Panc1 (cell line): ENCODE measurements around the gene MAPK8IP2. TPM values are rescaled to one million over a fixed set of nuclear protein-coding genes. Genes with fewer than 3 reads are reported as not detected.
"Not testable (repeated sequence)": the region's sequence is repeated elsewhere in the genome, so short reads cannot be mapped to it uniquely, and the experiment has no call there.

ENCODE experiments used
- ATAC-seq: fragments of 200-7000 bp; cut with Tn5 transposase; 2 replicates; pipeline ENCODE4 v1.9.1; 2020; ENCODE audit warnings: mild to moderate bottlenecking, moderate library complexity
- BruUV-seq: library from RNA; stranded (reverse); fragments of 400-500 nt; replicated peaks from 2 replicates; lab custom pipeline; 2021; lab: Mats Ljungman, UMichigan
- CTCF ChIA-PET: fragments of 300-600 bp; sonication (Branson Sonifier 250); formaldehyde crosslinking; loops from one replicate; lab custom pipeline; 2022; ENCODE audit warnings: antibody characterized with exemption; lab: Charles Lee
- POLR2A ChIA-PET: fragments of 300-600 bp; sonication (Branson Sonifier 250); formaldehyde crosslinking; loops from one replicate; lab custom pipeline; 2022; ENCODE audit warnings: antibody characterized with exemption; lab: Charles Lee
- DNase-seq: peaks from one replicate; pipeline ENCODE4 v3.0.0-alpha.2; 2010; ENCODE audit warnings: low read depth, low spot score
- H3K27ac ChIP-seq: 2 replicates; pipeline ENCODE4 v1.5.1; 2011; ENCODE audit warnings: mild to moderate bottlenecking, low read length, inconsistent platforms
- H3K27me3 ChIP-seq: fragments of 200-500 bp; sonication (Bioruptor generic); 2 replicates; pipeline ENCODE4 v1.6.0; 2014; ENCODE audit warnings: low read length, inconsistent platforms; ENCODE audit not compliant: control insufficient read depth, insufficient read depth
- H3K36me3 ChIP-seq: fragments of 200-500 bp; sonication (Bioruptor generic); 2 replicates; pipeline ENCODE4 v1.5.1; 2014; ENCODE audit warnings: inconsistent platforms, mild to moderate bottlenecking, low read length, moderate library complexity; ENCODE audit not compliant: control insufficient read depth, insufficient read depth
- H3K4me1 ChIP-seq: 2 replicates; pipeline ENCODE4 v1.5.1; 2011; ENCODE audit warnings: inconsistent platforms, mild to moderate bottlenecking, low read length, moderate library complexity; ENCODE audit not compliant: control insufficient read depth, insufficient read depth
- H3K4me3 ChIP-seq, 2 experiments: 2 replicates each; pipeline ENCODE4 v1.5.1; 2011 to 2012; ENCODE audit warnings: low read depth in 2 of 2, low read length in 2 of 2, mild to moderate bottlenecking in 2 of 2, inconsistent platforms in 1 of 2, moderate library complexity in 1 of 2
- H3K9me3 ChIP-seq: fragments of 200-500 bp; sonication (Bioruptor generic); 2 replicates; pipeline ENCODE4 v1.5.1; 2014; ENCODE audit warnings: low read depth, mild to moderate bottlenecking, inconsistent platforms, low read length, moderate library complexity; ENCODE audit not compliant: control insufficient read depth, insufficient read depth
- POLR2AphosphoS5 ChIP-seq: IDR thresholded peaks from 2 replicates; pipeline ENCODE4 v1.6.1; 2012; ENCODE audit warnings: mild to moderate bottlenecking, low read depth, low read length, moderate library complexity
- SIN3A ChIP-seq: IDR thresholded peaks from 2 replicates; pipeline ENCODE4 v1.6.1; 2012; ENCODE audit warnings: low read depth, mild to moderate bottlenecking, low read length, moderate library complexity, borderline replicate concordance; ENCODE audit not compliant: insufficient read depth
- TCF7L2 ChIP-seq: IDR thresholded peaks from 2 replicates; pipeline ENCODE4 v1.6.1; 2011; ENCODE audit warnings: mild to moderate bottlenecking, low read depth, low read length, inconsistent platforms
- in situ Hi-C: cut with HindIII; loops from 2 replicates; pipeline ENCODE4 v1.10.0; 2016; ENCODE audit warnings: low sequenced_read_pairs, low pct_unique_long_range_greater_than_20kb
- intact Hi-C: fragments of 100-400 bp; cut with micrococcal nuclease; formaldehyde crosslinking; loops from one replicate; pipeline ENCODE4 v1.10.0; 2022; ENCODE audit not compliant: unreplicated experiment
- total RNA-seq: library from RNA; stranded (reverse); gene quantifications from one replicate; pipeline ENCODE4 v1.2.1, GENCODE V29; 2021; ENCODE audit not compliant: unreplicated experiment
- TF ChIP-seq, protein P1 (sequence below): fragments of 450-650 bp; IDR thresholded peaks from 2 replicates; pipeline ENCODE4 v1.5.1; 2017; ENCODE audit warnings: mild to moderate bottlenecking
- TF ChIP-seq, protein P2 (sequence below), 2 experiments: IDR thresholded peaks; 2 replicates each; pipeline ENCODE4 v1.6.1; 2011 to 2012; ENCODE audit warnings: low read depth in 2 of 2, control low read depth in 1 of 2, low read length in 1 of 2, mild to moderate bottlenecking in 1 of 2, moderate library complexity in 1 of 2; ENCODE audit not compliant: insufficient read depth in 1 of 2

MAPK8IP2 gene
- total RNA-seq, 1 experiment from 2014 or later: 38.4 TPM

DNA sequence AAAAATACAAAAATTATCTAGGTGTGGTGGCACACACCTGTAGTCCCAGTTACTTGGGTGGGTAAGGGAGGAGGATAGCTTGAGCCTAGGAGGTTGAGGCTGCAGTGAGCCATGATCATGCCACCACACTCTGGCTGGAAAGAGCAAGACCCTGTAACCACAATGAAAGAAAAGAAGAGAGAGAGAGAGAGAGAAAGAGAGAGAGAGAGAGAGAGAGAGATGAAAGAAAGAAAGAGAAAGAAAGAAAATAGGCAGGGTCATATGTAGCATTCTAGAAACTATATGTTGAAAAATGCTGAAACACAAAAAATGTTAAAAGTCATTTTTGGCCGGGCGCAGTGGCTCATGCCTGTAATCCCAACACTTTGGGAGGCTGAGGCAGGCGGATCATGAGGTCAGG is 13.7 kb downstream of the MAPK8IP2 start:
- BruUV-seq, H3K27me3 ChIP-seq, H3K27ac ChIP-seq, DNase-seq, H3K4me3 ChIP-seq, H3K9me3 ChIP-seq, H3K4me1 ChIP-seq, POLR2A ChIA-PET, H3K36me3 ChIP-seq, ATAC-seq, in situ Hi-C loops, intact Hi-C loops: not testable (repeated sequence)
- CTCF ChIA-PET: interaction anchor here (0.5 kb wide), 1 partner anchor 42 kb away, joined by 3 read pairs; no protein-coding TSS in a partner anchor

DNA sequence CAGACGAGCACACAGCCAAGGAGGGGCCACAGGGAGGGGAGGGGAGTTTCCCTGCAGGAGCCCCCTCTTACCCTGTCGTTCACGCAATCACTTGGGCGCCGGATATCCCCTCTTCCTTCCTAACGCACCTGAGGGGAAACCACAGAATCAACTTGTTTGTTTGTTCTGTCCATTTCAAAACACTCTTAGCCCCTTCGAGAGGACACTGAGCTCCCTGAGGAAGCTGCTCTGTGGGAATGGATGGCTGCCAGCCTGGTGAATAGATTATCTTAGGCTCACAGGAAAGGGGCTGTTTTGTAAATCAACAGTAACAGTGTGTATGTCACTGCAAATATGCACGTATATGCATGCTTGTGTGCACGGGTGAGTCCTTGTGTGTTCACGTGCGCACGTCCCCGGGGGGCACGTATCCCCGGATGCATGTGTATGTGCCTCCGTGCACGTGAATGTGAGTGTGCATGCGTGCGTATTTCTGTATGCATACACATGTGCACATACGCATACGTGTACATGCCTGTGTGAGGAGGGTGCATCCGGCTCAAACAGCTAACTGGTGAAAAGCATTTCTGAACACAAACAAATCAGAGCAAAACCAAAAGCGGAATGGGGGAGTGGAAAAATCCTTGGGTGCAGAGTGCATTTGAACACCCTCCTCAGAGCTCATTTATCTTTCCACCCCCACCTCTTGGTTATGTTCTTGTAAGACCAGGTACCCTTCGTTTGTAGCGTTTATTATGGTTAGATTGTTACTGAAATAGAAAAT is 20.2 kb downstream of the MAPK8IP2 start:
- ATAC-seq (peak; percentile 79), DNase-seq (no peak)
- intact Hi-C loops: no loop called here
- in situ Hi-C loops: no loop called here
- Histone ChIP-seq H3K4me1 (peaks cover 7% of the 10 kb centered on the region), H3K27me3 (no peaks in the 10 kb centered on the region), H3K9me3 (no peaks in the 10 kb centered on the region), H3K36me3 (no peaks in the 10 kb centered on the region), H3K27ac (no peak overlapping the region), H3K4me3 (peak overlapping the region; percentile 28 to 65)
- ChIA-PET CTCF (interaction anchor here (0.6 to 1.4 kb wide), 8 partner anchors 16 to 95 kb away, joined by 3 to 12 read pairs (median 4); partner anchors contain the start of gene SCO2), POLR2A (interaction anchor here (0.5 to 0.6 kb wide), 2 partner anchors 25 to 71 kb away, joined by 4 read pairs; no protein-coding TSS in a partner anchor)
- BruUV-seq: no TSS peak
- TF ChIP-seq POLR2AphosphoS5 (no peak), SIN3A (no peak), TCF7L2 (no peak)
- TF ChIP-seq, protein P1, sequence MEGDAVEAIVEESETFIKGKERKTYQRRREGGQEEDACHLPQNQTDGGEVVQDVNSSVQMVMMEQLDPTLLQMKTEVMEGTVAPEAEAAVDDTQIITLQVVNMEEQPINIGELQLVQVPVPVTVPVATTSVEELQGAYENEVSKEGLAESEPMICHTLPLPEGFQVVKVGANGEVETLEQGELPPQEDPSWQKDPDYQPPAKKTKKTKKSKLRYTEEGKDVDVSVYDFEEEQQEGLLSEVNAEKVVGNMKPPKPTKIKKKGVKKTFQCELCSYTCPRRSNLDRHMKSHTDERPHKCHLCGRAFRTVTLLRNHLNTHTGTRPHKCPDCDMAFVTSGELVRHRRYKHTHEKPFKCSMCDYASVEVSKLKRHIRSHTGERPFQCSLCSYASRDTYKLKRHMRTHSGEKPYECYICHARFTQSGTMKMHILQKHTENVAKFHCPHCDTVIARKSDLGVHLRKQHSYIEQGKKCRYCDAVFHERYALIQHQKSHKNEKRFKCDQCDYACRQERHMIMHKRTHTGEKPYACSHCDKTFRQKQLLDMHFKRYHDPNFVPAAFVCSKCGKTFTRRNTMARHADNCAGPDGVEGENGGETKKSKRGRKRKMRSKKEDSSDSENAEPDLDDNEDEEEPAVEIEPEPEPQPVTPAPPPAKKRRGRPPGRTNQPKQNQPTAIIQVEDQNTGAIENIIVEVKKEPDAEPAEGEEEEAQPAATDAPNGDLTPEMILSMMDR: peak; percentile 67
- TF ChIP-seq, protein P2, sequence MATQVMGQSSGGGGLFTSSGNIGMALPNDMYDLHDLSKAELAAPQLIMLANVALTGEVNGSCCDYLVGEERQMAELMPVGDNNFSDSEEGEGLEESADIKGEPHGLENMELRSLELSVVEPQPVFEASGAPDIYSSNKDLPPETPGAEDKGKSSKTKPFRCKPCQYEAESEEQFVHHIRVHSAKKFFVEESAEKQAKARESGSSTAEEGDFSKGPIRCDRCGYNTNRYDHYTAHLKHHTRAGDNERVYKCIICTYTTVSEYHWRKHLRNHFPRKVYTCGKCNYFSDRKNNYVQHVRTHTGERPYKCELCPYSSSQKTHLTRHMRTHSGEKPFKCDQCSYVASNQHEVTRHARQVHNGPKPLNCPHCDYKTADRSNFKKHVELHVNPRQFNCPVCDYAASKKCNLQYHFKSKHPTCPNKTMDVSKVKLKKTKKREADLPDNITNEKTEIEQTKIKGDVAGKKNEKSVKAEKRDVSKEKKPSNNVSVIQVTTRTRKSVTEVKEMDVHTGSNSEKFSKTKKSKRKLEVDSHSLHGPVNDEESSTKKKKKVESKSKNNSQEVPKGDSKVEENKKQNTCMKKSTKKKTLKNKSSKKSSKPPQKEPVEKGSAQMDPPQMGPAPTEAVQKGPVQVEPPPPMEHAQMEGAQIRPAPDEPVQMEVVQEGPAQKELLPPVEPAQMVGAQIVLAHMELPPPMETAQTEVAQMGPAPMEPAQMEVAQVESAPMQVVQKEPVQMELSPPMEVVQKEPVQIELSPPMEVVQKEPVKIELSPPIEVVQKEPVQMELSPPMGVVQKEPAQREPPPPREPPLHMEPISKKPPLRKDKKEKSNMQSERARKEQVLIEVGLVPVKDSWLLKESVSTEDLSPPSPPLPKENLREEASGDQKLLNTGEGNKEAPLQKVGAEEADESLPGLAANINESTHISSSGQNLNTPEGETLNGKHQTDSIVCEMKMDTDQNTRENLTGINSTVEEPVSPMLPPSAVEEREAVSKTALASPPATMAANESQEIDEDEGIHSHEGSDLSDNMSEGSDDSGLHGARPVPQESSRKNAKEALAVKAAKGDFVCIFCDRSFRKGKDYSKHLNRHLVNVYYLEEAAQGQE (IDR thresholded peaks at IDR 0.05; ENCODE audit: insufficient read depth in 1 of 2, low read depth in 2 of 2, low read length in 1 of 2): no peak
